ENCODE data around the gene RIOX2. TPM values are rescaled to one million over a fixed set of nuclear protein-coding genes. Genes with fewer than 3 reads are reported as not detected.

The RIOX2 gene
- total and polyA plus RNA-seq, 2 of the 13 experiments (the other 11 are each of a cell fraction or from before 2014, with no cell fraction given), result 19.9 to 43.3 TPM

DNA sequence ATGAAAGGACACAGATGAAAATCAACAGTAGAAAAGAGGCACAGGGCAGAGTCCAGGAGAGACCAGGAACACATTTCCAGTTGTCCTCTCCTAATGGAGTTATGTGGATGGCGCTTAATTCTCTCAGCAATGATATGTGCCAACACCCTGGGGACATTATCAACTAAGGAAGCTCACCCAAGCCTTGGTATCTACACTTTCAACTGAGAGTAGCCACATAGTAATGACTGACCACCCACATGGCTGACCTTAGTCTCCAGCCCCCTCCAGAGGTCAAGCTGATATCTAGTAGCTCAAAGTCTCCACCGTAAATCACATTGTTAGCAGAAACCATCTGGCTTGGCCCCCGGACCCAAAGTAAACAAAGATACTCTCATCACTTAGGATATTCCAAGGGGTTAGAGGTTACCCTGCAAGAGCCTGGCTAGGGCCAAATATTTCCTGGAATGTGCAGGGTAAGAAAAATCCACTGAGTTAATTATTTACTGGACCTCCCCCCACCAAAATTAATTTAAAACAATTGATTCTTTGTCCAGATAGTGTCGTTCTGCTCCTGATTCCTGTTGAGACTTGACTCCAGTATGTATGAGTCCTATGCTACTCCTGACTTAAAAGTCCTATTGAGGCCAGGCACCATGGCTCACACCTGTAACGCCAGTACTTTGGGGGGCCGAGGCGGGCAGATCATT, 38.1 kb upstream of the RIOX2 start (continued):
- TF ChIP-seq SALL2 (CRISPR knock-in tag; IDR thresholded peaks at IDR 0.05) (0 out of 2 replicates have a peak, but pooled peaks have one; percentile 47), YY1 (IDR thresholded peaks at IDR 0.05; ENCODE audit: insufficient read depth, insufficient replicate concordance, low read depth, low read length) (peak; percentile 14), HDAC2 (CRISPR knock-in tag; IDR thresholded peaks at IDR 0.05) (peak; percentile 83), NKX3-1 (CRISPR knock-in tag; IDR thresholded peaks at IDR 0.05) (peak; percentile 47; the same call in 1 of the 2 replicates), ZNF274 (CRISPR knock-in tag; IDR thresholded peaks at IDR 0.05) (no peak), JARID2 (CRISPR knock-in tag; IDR thresholded peaks at IDR 0.05; ENCODE audit: insufficient replicate concordance) (no peak), NR2F1 (CRISPR knock-in tag; IDR thresholded peaks at IDR 0.05) (peak; percentile 82 to 92), HOXA5 (CRISPR knock-in tag; IDR thresholded peaks at IDR 0.05) (peak; percentile 86), ARID3A (IDR thresholded peaks at IDR 0.05; ENCODE audit: low read depth, low read length) (peak; percentile 66), MBD4 (IDR thresholded peaks at IDR 0.05; ENCODE audit: borderline replicate concordance, low read length) (no peak), CHD4 (IDR thresholded peaks at IDR 0.05; ENCODE audit: borderline replicate concordance, low read length) (no peak), ZNF878 (CRISPR knock-in tag; IDR thresholded peaks at IDR 0.05) (peak; percentile 80; the same call in 1 of the 2 replicates), U2AF2 (IDR thresholded peaks at IDR 0.05; ENCODE audit: low read depth, low read length) (no peak), ISL2 (CRISPR knock-in tag; IDR thresholded peaks at IDR 0.05) (peak; percentile 95), NFATC3 (CRISPR knock-in tag; IDR thresholded peaks at IDR 0.05) (no peak), ONECUT2 (CRISPR knock-in tag; IDR thresholded peaks at IDR 0.05) (0 out of 2 replicates have a peak, but pooled peaks have one; percentile 14), MIXL1 (CRISPR knock-in tag; IDR thresholded peaks at IDR 0.05) (peak; percentile 85; the same call in 1 of the 2 replicates), PAWR (CRISPR knock-in tag; IDR thresholded peaks at IDR 0.05; ENCODE audit: borderline replicate concordance) (no peak), ZNF788 (CRISPR knock-in tag; IDR thresholded peaks at IDR 0.05; ENCODE audit: borderline replicate concordance) (peak; percentile 64; the same call in 1 of the 2 replicates), ZBTB2 (CRISPR knock-in tag; IDR thresholded peaks at IDR 0.05; ENCODE audit: low read depth) (no peak), ZNF12 (CRISPR knock-in tag; IDR thresholded peaks at IDR 0.05) (peak; percentile 94), KDM1A (CRISPR knock-in tag; IDR thresholded peaks at IDR 0.05) (peak; percentile 46; the same call in 1 of the 2 replicates), MEIS1 (CRISPR knock-in tag; IDR thresholded peaks at IDR 0.05; ENCODE audit: borderline replicate concordance) (peak; percentile 62; the same call in 1 of the 2 replicates), ZBTB8A (CRISPR knock-in tag; IDR thresholded peaks at IDR 0.05; ENCODE audit: borderline replicate concordance, low read depth) (no peak), SUZ12 (IDR thresholded peaks at IDR 0.05; ENCODE audit: low read depth, low read length) (no peak), ZNF7 (CRISPR knock-in tag; IDR thresholded peaks at IDR 0.05) (peak; percentile 88), POGZ (CRISPR knock-in tag; IDR thresholded peaks at IDR 0.05) (no peak), ZNF207 (IDR thresholded peaks at IDR 0.05; ENCODE audit: borderline replicate concordance) (no peak), ZNF317 (CRISPR knock-in tag; IDR thresholded peaks at IDR 0.05) (no peak; the same call in 1 of the 2 replicates)
- TF ChIP-seq, protein P1, sequence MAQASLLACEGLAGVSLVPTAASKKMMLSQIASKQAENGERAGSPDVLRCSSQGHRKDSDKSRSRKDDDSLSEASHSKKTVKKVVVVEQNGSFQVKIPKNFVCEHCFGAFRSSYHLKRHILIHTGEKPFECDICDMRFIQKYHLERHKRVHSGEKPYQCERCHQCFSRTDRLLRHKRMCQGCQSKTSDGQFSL (CRISPR knock-in tag; IDR thresholded peaks at IDR 0.05), result no peak

All from HepG2 (cell line).